Activated effector memory CD4-positive, alpha-beta T cell treated with Interleukin-2 at 50 U/mL for 16 hours (primary cell): ENCODE data around the gene PEMT.
A peak's percentile ranks its signal among the peaks of the same experiment; 100 is the strongest.
"Not testable (repeated sequence)": the region's sequence is repeated elsewhere in the genome, so short reads cannot be mapped to it uniquely, and the experiment has no call there.

ENCODE experiments used
- DNase-seq: peaks from one replicate; pipeline ENCODE4 v3.0.0-alpha.2; 2020

PEMT gene

GRCh38 chr17:17498606-17499301, 92.8 kb downstream of the PEMT start:
- no peak for DNase-seq

GRCh38 chr17:17497845-17498520, 93.5 kb downstream of the PEMT start:
- no peak for DNase-seq

DNA sequence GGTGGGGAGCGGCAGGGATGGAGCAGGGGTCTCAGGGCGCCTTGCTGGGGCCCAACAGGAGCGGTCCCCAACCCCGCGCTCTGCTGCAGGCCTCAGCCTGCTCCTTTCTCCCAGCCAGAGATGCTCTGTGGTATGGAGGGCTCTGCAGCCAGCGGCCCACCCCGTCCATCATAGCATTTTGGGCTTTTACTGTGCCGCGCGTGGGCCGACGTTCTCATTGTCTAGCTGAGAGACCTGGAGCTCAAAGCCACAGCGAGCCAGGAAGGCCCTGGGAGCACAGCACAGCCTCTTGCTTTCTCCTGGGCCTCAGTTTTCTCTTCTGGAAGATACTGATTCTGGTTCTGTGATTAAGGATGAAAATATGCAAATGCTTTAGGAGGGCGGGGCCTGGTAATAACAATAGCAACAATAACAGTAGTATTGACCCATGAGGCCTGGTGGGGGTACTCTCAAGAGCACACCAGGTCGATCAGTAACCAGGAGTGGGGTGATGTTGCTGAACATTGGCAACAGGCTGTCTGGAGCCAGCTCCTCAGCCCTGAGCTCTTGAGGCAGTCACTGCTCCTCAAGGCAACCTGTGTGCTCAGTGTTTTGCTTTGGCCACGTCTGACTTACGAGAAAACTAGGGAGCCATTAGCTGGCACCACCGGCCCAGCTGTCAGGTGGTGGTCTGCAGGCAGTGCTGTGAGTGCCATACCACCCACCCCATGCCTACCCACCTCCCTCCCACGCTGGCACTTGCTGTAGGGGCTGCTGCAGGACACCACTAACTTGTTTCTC, 94.3 kb downstream of the PEMT start:
- DNase-seq, result no peak

- peak; percentile 79 for DNase-seq
These were observed 95.1 kb downstream of the PEMT start, which contains the start of gene RASD1 for GRCh38 chr17:17496189-17497064. RASD1 (minus strand) TSS chr17:17496395; CDS start chr17:17496181, 214 bp downstream.

DNA sequence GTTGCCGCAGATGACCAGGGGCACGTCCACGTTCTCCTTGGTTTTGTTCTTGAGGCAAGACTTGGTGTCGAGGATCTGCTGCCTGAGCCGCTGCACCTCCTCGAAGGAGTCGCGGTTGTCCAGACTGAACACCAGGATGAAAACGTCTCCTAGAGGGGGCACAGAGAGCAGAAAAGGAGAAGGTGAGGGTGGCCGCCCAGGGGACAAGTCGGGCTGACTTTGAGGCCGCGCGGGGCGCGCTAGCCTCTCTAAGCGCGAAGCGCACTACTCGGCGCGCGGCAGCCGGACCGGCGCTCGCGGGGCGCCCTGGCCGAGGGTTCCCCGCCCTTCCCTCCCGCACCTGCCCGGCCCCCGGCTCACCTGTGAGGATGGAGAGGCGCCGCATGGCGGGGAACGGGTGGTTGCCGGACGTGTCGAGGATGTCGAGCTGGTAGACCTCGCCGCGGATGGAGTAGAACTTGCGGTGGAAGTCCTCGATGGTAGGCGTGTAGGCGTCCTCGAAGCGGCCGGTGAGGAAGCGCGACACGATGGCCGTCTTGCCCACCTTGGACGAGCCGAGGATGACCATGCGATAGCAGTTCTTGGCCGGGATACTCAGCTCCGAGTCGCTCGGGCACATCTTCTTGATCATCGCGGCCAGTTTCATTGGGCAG, 95.8 kb downstream of the PEMT start:
- DNase-seq, result peak; percentile 10

GRCh38 chr17:17494870-17495535, 96.5 kb downstream of the PEMT start:
- no peak for DNase-seq

- no peak for DNase-seq
These were observed 97.0 kb downstream of the PEMT start for GRCh38 chr17:17494499-17494869.

- DNase-seq, result no peak
These were observed 97.5 kb downstream of the PEMT start for GRCh38 chr17:17493986-17494466.

DNA sequence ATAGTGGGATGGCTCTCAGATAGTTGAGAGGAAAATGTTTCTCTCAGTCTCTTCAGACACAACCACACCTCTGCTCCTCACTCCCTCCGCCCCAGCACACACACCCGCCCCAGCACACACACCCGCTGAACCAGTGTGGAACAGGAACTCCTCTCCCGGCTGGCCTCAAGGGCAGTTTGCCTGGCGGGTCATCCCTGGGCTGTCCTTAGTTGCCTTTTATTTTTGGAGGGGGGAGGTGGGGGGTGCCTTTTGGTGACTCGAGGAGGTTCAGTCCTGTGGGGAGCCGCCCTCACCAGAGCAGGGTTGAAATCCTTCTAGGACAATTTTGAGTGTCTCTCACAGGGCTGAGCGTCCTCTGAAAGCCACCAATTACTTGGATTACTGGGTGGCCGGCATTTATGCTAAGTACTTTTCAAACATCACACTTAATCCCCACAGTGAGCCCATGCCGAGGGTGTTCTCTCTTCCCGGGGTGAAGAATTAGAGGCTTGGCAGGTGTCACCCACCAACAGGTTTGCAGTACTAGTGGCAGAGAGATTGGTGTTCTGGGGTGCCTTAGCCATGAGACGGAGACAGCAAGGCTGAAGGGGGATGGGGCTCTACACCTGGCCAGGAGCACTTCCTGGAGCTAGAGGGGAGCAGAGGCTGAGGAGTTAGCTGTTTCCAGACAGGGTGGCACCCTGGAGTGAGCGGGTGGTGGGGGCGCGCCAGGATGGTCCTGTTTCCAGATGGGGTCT, 98.1 kb downstream of the PEMT start:
- no peak for DNase-seq

- DNase-seq, result no peak
These were observed 98.9 kb downstream of the PEMT start for GRCh38 chr17:17492571-17492970.

DNA sequence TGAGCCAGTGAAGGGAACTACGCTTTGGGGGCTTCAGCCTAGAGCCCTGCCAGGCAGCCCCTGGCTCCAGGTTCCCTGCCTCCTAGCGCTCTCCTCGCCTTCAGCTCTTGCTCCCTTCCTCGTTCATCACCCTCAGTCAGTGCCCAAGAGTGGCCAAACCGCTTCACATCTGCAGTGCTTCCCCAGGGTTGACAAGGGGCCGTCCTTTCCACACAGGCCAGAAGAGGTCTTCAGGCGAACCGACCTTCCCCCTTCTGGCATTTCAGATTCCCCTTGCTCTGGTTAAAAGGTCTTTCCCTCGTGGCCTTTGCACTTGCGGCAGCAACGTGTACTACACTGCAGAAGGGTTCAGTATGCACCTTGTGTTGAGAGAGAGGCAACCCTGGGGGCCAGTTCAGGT, 99.4 kb downstream of the PEMT start:
- no peak for DNase-seq

DNA sequence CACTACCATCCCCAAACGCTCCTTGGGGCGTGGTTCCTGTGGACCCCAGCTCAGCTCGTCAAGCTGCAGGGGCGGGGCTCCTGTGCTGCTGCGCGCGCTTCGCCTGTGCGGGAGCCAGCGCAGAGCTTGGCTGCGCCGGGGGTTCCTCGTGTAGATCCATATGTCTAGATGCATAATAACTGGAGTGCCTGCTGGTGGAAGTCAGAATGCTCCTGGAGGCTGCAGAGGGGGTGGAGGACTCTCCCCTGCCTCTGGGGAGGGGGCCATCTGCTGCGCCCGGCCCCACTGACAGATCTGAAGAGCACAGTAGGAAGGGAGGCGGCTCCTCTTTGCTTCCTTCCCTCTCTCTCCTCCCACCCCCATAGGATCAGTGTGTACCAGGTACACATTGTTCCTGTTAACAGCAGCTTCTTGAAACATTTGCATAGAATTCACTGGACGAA, 99.9 kb downstream of the PEMT start:
- no peak for DNase-seq

GRCh38 chr17:17491031-17491471, 100.5 kb downstream of the PEMT start:
- no peak for DNase-seq

DNA sequence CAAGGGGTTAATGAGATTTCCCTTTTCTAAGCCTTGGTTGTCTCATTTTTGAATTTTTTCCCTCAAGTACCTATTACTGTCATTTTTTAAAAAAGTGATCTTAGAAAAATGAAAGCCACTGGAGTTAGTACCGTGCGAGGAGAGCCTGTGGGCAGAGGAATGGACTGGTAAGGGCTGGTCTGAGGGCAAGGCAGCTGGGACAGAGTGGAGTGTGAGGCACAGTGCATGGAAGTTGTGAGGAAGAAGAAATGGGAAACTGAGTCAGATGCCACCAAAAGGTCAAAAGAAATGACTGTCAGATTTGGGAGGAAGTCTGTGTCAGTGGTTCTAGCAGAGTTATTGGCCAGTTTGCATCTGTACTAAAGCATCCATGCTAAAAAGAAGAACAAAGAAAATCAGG, 103.5 kb downstream of the PEMT start:
- no peak for DNase-seq

DNA sequence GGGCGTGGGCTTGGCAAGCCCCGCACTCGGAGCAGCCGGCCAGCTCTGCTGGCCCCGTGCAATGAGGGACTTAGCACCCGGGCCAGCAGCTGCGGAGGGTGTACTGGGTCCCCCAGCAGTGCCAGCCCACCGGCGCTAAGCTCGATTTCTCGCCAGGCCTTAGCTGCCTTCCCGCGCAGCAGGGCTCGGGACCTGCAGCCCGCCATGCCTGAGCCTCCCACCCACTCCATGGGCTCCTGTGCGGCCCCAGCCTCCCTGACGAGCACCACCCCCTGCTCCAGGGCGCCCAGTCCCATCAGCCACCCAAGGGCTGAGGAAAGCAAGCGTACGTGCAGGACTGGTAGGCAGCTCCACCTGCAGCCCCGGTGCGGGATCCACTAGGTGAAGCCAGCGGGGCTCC, 105.1 kb downstream of the PEMT start:
- not testable (repeated sequence) for DNase-seq

DNA sequence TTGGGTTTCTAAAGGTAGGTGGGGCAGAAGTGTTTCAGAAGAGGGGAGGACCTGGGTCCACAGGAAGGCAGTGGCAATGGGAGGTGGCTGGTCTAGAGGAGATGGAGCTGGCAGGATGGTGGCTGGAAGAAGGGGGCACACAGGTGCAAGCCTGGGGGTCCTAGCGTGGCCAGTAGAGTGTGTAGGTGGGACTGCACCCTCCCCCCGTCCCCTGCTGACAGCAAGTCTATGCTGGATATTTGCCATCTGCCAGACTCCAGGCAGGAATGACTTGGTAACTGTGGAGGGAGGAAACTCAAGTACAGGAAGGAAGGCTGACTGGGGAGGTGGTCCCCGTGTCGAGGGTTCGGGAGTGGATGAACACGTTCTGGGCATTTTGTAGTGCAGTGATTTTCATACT, 106.1 kb downstream of the PEMT start:
- no peak for DNase-seq

- DNase-seq, result no peak
These were observed 107.0 kb downstream of the PEMT start for GRCh38 chr17:17484451-17484899.

DNA sequence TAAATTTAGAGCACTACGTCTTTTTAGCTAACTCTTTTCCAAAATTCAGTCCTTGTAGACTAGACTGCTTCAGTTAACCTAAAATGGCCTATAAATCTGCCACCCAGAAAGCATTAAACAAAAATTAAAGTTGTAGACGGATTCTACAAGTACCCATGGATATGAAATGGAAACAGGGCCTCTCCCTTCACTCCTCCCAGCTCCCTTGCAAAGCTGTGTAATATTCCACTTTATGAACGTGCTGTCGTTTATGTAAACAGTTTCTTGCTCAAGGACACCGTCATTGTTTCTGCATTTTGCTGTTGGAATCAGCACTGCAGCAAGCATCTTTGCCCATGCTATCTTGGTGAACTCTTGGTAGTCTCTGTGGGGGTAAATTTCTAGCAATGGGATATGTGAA, 109.6 kb downstream of the PEMT start:
- DNase-seq, result no peak

- DNase-seq, result no peak
These were observed 110.8 kb downstream of the PEMT start for GRCh38 chr17:17480593-17481148.

- DNase-seq, result no peak
These were observed 112.3 kb downstream of the PEMT start for GRCh38 chr17:17479209-17479608.
